Stimulated activated effector memory CD8-positive, alpha-beta T cell treated with anti-CD3 and anti-CD28 coated beads, Interleukin-12 subunit alpha, Interleukin-12 subunit beta, amount 100 ng/mL, for 72 hours (primary cell): Measurements from ENCODE around the gene DENND2D.
"Not testable (repeated sequence)": the region's sequence is repeated elsewhere in the genome, so short reads cannot be mapped to it uniquely, and the experiment has no call there.

Experiments used
- ATAC-seq: fragments of 150-1000 bp; cut with Tn5 transposase; 2 replicates; pipeline ENCODE4 v1.10.0; 2021
- DNase-seq, 2 donors: peaks; one replicate each; pipeline ENCODE4 v3.0.0; 2021 to 2022; ENCODE audit warnings: low spot score in 2 of 2
- H3K27ac Mint-ChIP-seq: one replicate; pipeline ENCODE4 v1.8.0; 2022; ENCODE audit warnings: mild to moderate bottlenecking, mixed read lengths
- H3K36me3 Mint-ChIP-seq: one replicate; pipeline ENCODE4 v1.8.0; 2022; ENCODE audit warnings: mild to moderate bottlenecking, mixed read lengths
- H3K4me1 Mint-ChIP-seq: one replicate; pipeline ENCODE4 v1.8.0; 2022; ENCODE audit warnings: mixed read lengths
- H3K4me3 Mint-ChIP-seq: one replicate; pipeline ENCODE4 v1.8.0; 2022; ENCODE audit warnings: mild to moderate bottlenecking, mixed read lengths
- H3K9me3 Mint-ChIP-seq: one replicate; pipeline ENCODE4 v1.8.0; 2022; ENCODE audit warnings: mixed read lengths

Gene DENND2D

DNA sequence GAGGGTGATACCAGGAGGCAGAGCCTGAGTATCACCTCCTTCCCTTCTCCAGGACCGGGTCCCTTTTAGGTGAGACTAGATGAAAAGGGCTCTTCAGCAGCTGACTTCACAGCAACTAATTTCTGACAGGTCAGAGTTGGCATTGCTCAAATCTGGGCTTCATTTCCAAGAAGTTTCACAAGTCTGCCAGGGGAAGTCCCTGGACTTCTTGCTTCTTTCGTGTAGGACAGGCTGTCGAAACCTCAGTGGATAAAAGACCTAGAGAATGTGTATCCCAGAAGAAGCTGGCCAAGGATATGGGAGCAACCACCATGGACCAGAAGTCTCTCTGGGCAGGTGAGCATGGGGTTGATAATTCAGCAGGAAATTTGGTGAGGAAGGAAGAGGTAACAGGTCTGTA lies 27.0 kb upstream of the DENND2D start, which contains the start of gene CHI3L2:
CHI3L2 (plus strand) TSS at position 280 of the 400 bp plus-strand sequence; CDS start at position 297, 17 bp downstream.
- ATAC-seq (no peak), DNase-seq (no peak)
- Mint-ChIP-seq H3K36me3 (no peaks in the 10 kb centered on the region), H3K9me3 (no peaks in the 10 kb centered on the region), H3K27ac (peak within 1 kb of the TSS; percentile 46), H3K4me1 (peaks cover 65% of the 10 kb centered on the region), H3K4me3 (no peak within 1 kb of the TSS)

- peaks cover 81% of the 10 kb centered on the region for H3K4me1 Mint-ChIP-seq
- DNase-seq, result no peak
- H3K9me3 Mint-ChIP-seq, result no peaks in the 10 kb centered on the region
- peak overlapping the region; percentile 51 for H3K4me3 Mint-ChIP-seq
- no peak for ATAC-seq
- H3K27ac Mint-ChIP-seq, result peak overlapping the region; percentile 46
- H3K36me3 Mint-ChIP-seq, result peaks cover 6% of the 10 kb centered on the region
Observed at GRCh38 chr1:111225717-111226400, 25.4 kb upstream of the DENND2D start.

DNA sequence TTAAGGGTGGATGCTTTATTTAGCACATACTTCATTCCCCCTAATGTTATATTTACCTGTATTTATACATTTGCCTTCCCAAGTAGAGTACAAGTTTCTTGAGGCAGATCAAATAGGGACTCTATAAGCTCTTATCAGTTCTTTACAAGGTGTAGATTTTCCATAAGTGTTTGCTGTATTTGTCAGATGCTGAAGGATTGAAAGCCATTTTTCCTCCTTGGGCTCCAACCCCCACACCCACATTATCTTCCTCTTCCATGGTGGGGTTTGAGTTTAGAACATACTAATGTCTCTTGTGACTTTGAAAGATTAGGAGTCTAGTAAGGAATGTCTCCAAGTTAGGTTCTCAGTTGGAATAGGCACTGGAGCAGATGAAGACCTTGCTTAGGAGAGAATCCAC lies 24.6 kb upstream of the DENND2D start:
- H3K4me3 Mint-ChIP-seq, result peak overlapping the region; percentile 51

GRCh38 chr1:111223126-111223685 lies 22.8 kb upstream of the DENND2D start:
- Mint-ChIP-seq H3K36me3 (peaks cover 11% of the 10 kb centered on the region), H3K4me1 (peaks cover 95% of the 10 kb centered on the region), H3K27ac (peak overlapping the region; percentile 94), H3K4me3 (peak overlapping the region; percentile 75), H3K9me3 (no peaks in the 10 kb centered on the region)
- DNase-seq (no peak), ATAC-seq (no peak)

More for the DNA sequence above, 24.6 kb upstream of the DENND2D start:
- Mint-ChIP-seq H3K4me1 (peaks cover 87% of the 10 kb centered on the region), H3K27ac (peak overlapping the region; percentile 46), H3K9me3 (no peaks in the 10 kb centered on the region), H3K36me3 (peaks cover 6% of the 10 kb centered on the region)
- ATAC-seq (no peak), DNase-seq (no peak)

DNA sequence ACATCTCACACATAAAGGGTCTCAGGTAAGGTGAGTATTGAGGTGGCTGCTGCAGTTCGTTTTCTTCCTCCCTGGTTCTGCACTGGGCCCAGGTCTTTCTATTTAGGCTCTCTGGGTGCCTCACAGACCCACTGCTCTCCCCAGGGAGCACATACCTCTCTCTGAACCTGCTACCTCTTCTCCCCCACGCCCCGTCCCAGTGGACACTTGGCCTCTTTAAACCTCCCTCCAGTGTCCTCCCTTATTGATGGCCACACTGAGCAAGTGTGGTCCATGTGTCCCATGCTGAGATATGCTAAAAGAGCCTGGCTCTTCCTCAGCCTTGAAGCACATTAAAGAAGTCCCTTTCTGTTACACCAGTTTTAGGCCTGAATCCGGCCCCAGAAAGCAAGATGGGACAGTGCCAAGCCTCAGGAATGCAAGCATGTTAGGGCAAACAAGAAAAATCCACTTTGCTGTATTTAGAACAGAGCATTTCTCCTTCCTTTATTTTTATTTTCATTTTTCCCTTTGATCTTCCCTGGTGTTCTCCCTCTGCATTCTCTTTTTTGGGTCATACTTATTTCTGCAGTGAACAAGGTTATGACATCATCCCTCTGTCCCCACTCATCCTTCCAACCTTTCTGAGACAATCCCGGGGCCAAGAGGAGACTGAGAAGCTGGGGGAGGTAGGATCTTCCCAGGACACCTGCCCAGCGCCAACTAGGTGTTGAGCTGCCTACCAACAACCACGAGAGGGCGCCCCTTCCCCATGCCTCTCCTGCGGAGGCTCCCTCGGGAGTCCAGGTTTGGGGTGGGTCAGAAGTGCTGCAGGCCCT lies 22.1 kb upstream of the DENND2D start:
- Mint-ChIP-seq H3K4me1 (peaks cover 95% of the 10 kb centered on the region), H3K36me3 (peaks cover 11% of the 10 kb centered on the region), H3K4me3 (peak overlapping the region; percentile 75), H3K9me3 (no peaks in the 10 kb centered on the region), H3K27ac (peak overlapping the region; percentile 94)
- ATAC-seq (peak; percentile 44), DNase-seq (peak; percentile 77 to 91)

- Mint-ChIP-seq H3K27ac (peak overlapping the region; percentile 94), H3K9me3 (no peaks in the 10 kb centered on the region), H3K36me3 (peaks cover 11% of the 10 kb centered on the region), H3K4me3 (peak overlapping the region; percentile 75), H3K4me1 (peaks cover 95% of the 10 kb centered on the region)
- ATAC-seq (peak; percentile 82), DNase-seq (peak in 1 of 2 donors; percentile 83)
Observed at GRCh38 chr1:111221633-111222291, 21.3 kb upstream of the DENND2D start.

GRCh38 chr1:111221276-111221632 lies 20.8 kb upstream of the DENND2D start:
- Mint-ChIP-seq H3K9me3 (no peaks in the 10 kb centered on the region), H3K36me3 (peaks cover 13% of the 10 kb centered on the region), H3K27ac (peak overlapping the region; percentile 94), H3K4me3 (peak overlapping the region; percentile 75), H3K4me1 (peaks cover 95% of the 10 kb centered on the region)
- ATAC-seq, result no peak
- no peak for DNase-seq

GRCh38 chr1:111220302-111220890 lies 19.9 kb upstream of the DENND2D start:
- Mint-ChIP-seq H3K9me3 (no peaks in the 10 kb centered on the region), H3K36me3 (peaks cover 21% of the 10 kb centered on the region), H3K4me3 (peak overlapping the region; percentile 75), H3K27ac (peak overlapping the region; percentile 94), H3K4me1 (peaks cover 95% of the 10 kb centered on the region)
- DNase-seq (peak in 1 of 2 donors; percentile 48), ATAC-seq (no peak)

- peaks cover 23% of the 10 kb centered on the region for H3K36me3 Mint-ChIP-seq
- peaks cover 97% of the 10 kb centered on the region for H3K4me1 Mint-ChIP-seq
- ATAC-seq (peak; percentile 54), DNase-seq (peak in 1 of 2 donors; percentile 62)
- peak overlapping the region; percentile 75 for H3K4me3 Mint-ChIP-seq
- no peaks in the 10 kb centered on the region for H3K9me3 Mint-ChIP-seq
- peak overlapping the region; percentile 94 for H3K27ac Mint-ChIP-seq
Observed at GRCh38 chr1:111219557-111220286, 19.3 kb upstream of the DENND2D start.

DNA sequence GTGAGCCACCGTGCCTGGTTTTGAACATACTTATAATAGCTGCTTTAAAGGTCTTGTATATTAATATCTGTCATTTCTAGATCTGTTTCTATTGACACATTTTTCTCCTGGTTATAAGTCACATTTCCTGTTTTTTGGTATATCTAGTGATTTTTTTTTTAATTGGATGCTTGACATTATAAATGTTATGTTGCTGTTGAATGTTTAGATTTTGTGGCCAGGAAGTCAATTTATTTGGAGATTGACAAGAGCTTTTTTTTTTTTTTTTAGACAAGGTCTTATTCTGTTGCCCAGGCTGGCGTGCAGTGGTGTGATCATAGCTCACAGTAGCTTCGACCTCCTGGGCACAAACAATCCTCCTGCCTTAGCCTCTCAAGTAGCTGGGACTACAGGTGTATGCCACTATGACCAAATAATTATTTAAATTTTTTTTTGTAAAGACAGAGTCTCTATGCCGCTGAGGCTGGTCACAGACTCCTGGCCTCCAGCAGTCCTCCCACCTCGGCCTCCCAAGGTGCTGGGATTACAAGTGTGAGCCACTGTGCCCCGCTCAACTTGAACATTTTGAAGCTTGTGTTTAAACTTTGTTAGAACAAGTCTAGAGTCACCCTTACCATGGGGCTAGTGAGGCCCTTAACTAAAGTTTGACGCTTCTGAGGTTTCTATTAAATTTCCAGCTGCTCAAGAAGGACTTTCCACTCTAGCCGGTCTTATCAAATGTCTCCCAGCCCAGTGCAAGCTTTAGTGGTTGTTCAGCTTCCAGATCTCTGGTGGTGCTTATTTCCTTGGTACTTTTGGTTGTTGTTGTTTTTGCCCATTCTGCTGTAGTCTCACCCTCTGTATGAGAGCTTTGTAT lies 18.5 kb upstream of the DENND2D start:
- Mint-ChIP-seq H3K36me3 (peaks cover 27% of the 10 kb centered on the region), H3K4me3 (peak overlapping the region; percentile 75), H3K4me1 (peaks cover 98% of the 10 kb centered on the region), H3K9me3 (no peaks in the 10 kb centered on the region), H3K27ac (peak overlapping the region; percentile 94)
- DNase-seq, result peak in 1 of 2 donors; percentile 49
- no peak for ATAC-seq

DNA sequence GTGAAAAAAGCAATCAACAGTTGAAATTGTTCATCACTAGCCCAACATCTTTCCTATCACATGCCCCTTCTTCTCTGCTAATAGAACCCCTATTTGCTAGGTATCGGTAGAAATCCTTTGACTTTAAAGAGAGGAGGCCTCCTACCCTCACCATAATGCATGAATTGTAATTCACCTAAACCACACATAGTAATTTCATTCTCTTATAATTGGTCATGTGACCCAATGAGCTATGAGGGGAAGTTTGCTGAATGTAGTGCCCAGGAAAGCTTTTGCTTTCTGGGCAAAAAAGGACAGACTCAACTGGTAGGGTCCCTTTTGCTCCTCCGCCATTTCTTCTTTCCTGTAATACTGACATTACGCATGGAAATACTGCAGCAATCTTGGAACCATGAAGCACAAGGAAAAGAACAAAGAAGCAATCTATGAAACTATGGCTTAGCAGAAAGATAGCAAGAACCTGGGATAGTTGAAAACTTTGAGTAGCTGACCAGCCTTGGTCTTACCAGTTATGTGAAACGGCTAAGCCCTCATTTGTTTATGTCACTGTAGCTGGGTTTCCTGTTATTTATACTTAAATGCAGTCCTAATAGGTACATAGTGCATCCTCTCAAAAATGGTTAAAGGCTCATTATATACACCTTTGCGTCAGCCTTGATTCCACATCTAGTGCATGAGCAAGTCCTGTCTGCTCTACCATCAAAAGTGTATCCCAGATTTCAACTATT lies 16.9 kb upstream of the DENND2D start:
- Mint-ChIP-seq H3K9me3 (no peaks in the 10 kb centered on the region), H3K27ac (peak overlapping the region; percentile 88), H3K4me1 (peaks cover 98% of the 10 kb centered on the region), H3K36me3 (peaks cover 27% of the 10 kb centered on the region), H3K4me3 (peak overlapping the region; percentile 51)
- ATAC-seq (peak; percentile 38), DNase-seq (peak in 1 of 2 donors; percentile 49)

GRCh38 chr1:111216751-111217150 lies 16.3 kb upstream of the DENND2D start:
- Mint-ChIP-seq H3K27ac (peak overlapping the region; percentile 88), H3K4me1 (peaks cover 92% of the 10 kb centered on the region), H3K4me3 (peak overlapping the region; percentile 51), H3K36me3 (peaks cover 25% of the 10 kb centered on the region), H3K9me3 (no peaks in the 10 kb centered on the region)
- DNase-seq (peak in 1 of 2 donors; percentile 52), ATAC-seq (no peak)

GRCh38 chr1:111215285-111215684 lies 14.8 kb upstream of the DENND2D start:
- Mint-ChIP-seq H3K4me1 (peaks cover 77% of the 10 kb centered on the region), H3K4me3 (peak overlapping the region; percentile 51), H3K36me3 (peaks cover 21% of the 10 kb centered on the region), H3K27ac (peak overlapping the region; percentile 88)
- not testable (repeated sequence) for ATAC-seq, H3K9me3 Mint-ChIP-seq
- peak in 1 of 2 donors; percentile 45 for DNase-seq
